GM19395 (cell line): Measurements from ENCODE around the gene SIPA1L2.
A peak's percentile ranks its signal among the peaks of the same experiment; 100 is the strongest.

Source experiments
- ATAC-seq: cut with Tn5 transposase; IDR thresholded peaks from one replicate; pipeline ENCODE4 v1.9.1; 2021; ENCODE audit warnings: mild to moderate bottlenecking, moderate library complexity; ENCODE audit not compliant: unreplicated experiment

Gene SIPA1L2

GRCh38 chr1:232630047-232630893 lies at the start of gene SIPA1L2:
Gene SIPA1L2 (minus strand): TSS chr1:232630133. CDS start chr1:232515339, 114,794 bp downstream.
- ATAC-seq: peak; percentile 93

GRCh38 chr1:232678185-232678886 lies 48.4 kb upstream of the SIPA1L2 start:
- ATAC-seq: no peak

GRCh38 chr1:232676307-232676706 lies 46.4 kb upstream of the SIPA1L2 start:
- ATAC-seq: no peak

GRCh38 chr1:232675898-232676297 lies 46.0 kb upstream of the SIPA1L2 start:
- no peak for ATAC-seq

GRCh38 chr1:232675260-232675659 lies 45.3 kb upstream of the SIPA1L2 start:
- no peak for ATAC-seq

GRCh38 chr1:232673256-232673655 lies 43.3 kb upstream of the SIPA1L2 start:
- no peak for ATAC-seq

GRCh38 chr1:232669981-232670747 lies 40.2 kb upstream of the SIPA1L2 start:
- ATAC-seq: no peak

- no peak for ATAC-seq
Observed at GRCh38 chr1:232667778-232668165, 37.8 kb upstream of the SIPA1L2 start.

- ATAC-seq: no peak
Observed at GRCh38 chr1:232667094-232667777, 37.3 kb upstream of the SIPA1L2 start.

GRCh38 chr1:232664844-232665777 lies 35.2 kb upstream of the SIPA1L2 start:
- ATAC-seq: no peak

- no peak for ATAC-seq
Observed at GRCh38 chr1:232662910-232663309, 33.0 kb upstream of the SIPA1L2 start.

- ATAC-seq: no peak
Observed at GRCh38 chr1:232658386-232658785, 28.5 kb upstream of the SIPA1L2 start.

GRCh38 chr1:232657426-232658005 lies 27.6 kb upstream of the SIPA1L2 start:
- ATAC-seq: no peak

GRCh38 chr1:232655746-232656085 lies 25.8 kb upstream of the SIPA1L2 start:
- ATAC-seq: no peak

GRCh38 chr1:232655028-232655745 lies 25.3 kb upstream of the SIPA1L2 start:
- peak; percentile 95 for ATAC-seq

- ATAC-seq: no peak
Observed at GRCh38 chr1:232653789-232654188, 23.9 kb upstream of the SIPA1L2 start.

GRCh38 chr1:232650845-232651244 lies 20.9 kb upstream of the SIPA1L2 start:
- ATAC-seq: no peak

GRCh38 chr1:232650418-232650817 lies 20.5 kb upstream of the SIPA1L2 start:
- ATAC-seq: no peak

GRCh38 chr1:232648316-232648715 lies 18.4 kb upstream of the SIPA1L2 start:
- no peak for ATAC-seq
